HepG2 (cell line): Measurements from ENCODE around the gene MNX1. TPM values are rescaled to one million over a fixed set of nuclear protein-coding genes. Genes with fewer than 3 reads are reported as not detected.

ENCODE experiments used
- FOXA1 ChIP-seq, 2 experiments: fragments of 450-650 bp in 1 of 2; sonication (generic) in 1 of 2; formaldehyde crosslinking in 1 of 2; IDR thresholded peaks; 2 replicates each; pipeline versions ENCODE4 v1.4.0 to v1.6.1; 2016 to 2020; ENCODE audit warnings: missing genetic modification reagents in 1 of 2
- GMEB1 ChIP-seq: sonication (generic); formaldehyde crosslinking; IDR thresholded peaks from 2 replicates; pipeline ENCODE4 v1.5.1; 2020; ENCODE audit warnings: missing genetic modification reagents, mild to moderate bottlenecking, borderline replicate concordance
- IRF9 ChIP-seq: sonication (generic); formaldehyde crosslinking; IDR thresholded peaks from 2 replicates; pipeline ENCODE4 v1.8.0; 2022; ENCODE audit warnings: missing genetic modification reagents, mild to moderate bottlenecking, borderline replicate concordance
- NR2F6 ChIP-seq, 2 experiments: IDR thresholded peaks; 2 replicates each; pipeline ENCODE4 v1.6.1; 2016; ENCODE audit warnings: antibody characterized with exemption in 1 of 2, mild to moderate bottlenecking in 1 of 2
- SALL1 ChIP-seq: sonication (generic); formaldehyde crosslinking; IDR thresholded peaks from 2 replicates; pipeline ENCODE4 v1.8.0; 2022; ENCODE audit warnings: mild to moderate bottlenecking, missing genetic modification reagents
- SRSF1 ChIP-seq: fragments of 200-400 bp; formaldehyde crosslinking; optimal IDR thresholded peaks from 2 replicates; pipeline ENCODE3; 2017; ENCODE audit warnings: mild to moderate bottlenecking, low read depth, low read length, moderate library complexity
- ZNF121 ChIP-seq: sonication (generic); formaldehyde crosslinking; IDR thresholded peaks from 2 replicates; pipeline ENCODE4 v1.5.0; 2020; ENCODE audit warnings: mild to moderate bottlenecking, missing genetic modification reagents
- ZNF703 ChIP-seq: sonication (generic); formaldehyde crosslinking; IDR thresholded peaks from 2 replicates; pipeline ENCODE4 v1.5.1; 2020; ENCODE audit warnings: missing genetic modification reagents, mild to moderate bottlenecking, moderate library complexity, borderline replicate concordance
- ZXDC ChIP-seq: sonication (generic); formaldehyde crosslinking; IDR thresholded peaks from 2 replicates; pipeline ENCODE4 v1.5.0; 2020; ENCODE audit warnings: mild to moderate bottlenecking, missing genetic modification reagents
- polyA plus RNA-seq, 8 experiments: library from polyadenylated mRNA; depleted of rRNA in 3 of 8; stranded (reverse) in 7 of 8; unstranded in 1 of 8; fragments of >200 nt; fragmentation: Illumina TruSeq in 4 of 8; extraction: Trizol in 4 of 8; gene quantifications; 2 replicates each; pipeline versions ENCODE4 v1.2.1 to v1.2.3, GENCODE V29; 2011 to 2016; ENCODE audit warnings: low read depth in 4 of 8, missing spikeins in 1 of 8, mixed read lengths in 1 of 8; ENCODE audit not compliant: insufficient read depth in 1 of 8
- total RNA-seq, 5 experiments: library from RNA; depleted of rRNA; stranded (reverse); fragments of >200 nt; fragmentation: Illumina TruSeq; extraction: Trizol; gene quantifications; 2 replicates each; pipeline ENCODE4 v1.2.3, GENCODE V29; 2016; ENCODE audit warnings: low read depth in 1 of 5
- TF ChIP-seq, protein P1 (sequence below): IDR thresholded peaks from 2 replicates; pipeline ENCODE4 v1.4.0; 2020; ENCODE audit warnings: mild to moderate bottlenecking, missing genetic modification reagents
- TF ChIP-seq, protein P2 (sequence below): sonication (generic); formaldehyde crosslinking; IDR thresholded peaks from 2 replicates; pipeline ENCODE4 v1.4.0; 2020; ENCODE audit warnings: missing genetic modification reagents, borderline replicate concordance

Gene MNX1
- total and polyA plus RNA-seq, 2 of the 13 experiments (the other 11 are each of a cell fraction or from before 2014, with no cell fraction given): 0.94 to 6.1 TPM

DNA sequence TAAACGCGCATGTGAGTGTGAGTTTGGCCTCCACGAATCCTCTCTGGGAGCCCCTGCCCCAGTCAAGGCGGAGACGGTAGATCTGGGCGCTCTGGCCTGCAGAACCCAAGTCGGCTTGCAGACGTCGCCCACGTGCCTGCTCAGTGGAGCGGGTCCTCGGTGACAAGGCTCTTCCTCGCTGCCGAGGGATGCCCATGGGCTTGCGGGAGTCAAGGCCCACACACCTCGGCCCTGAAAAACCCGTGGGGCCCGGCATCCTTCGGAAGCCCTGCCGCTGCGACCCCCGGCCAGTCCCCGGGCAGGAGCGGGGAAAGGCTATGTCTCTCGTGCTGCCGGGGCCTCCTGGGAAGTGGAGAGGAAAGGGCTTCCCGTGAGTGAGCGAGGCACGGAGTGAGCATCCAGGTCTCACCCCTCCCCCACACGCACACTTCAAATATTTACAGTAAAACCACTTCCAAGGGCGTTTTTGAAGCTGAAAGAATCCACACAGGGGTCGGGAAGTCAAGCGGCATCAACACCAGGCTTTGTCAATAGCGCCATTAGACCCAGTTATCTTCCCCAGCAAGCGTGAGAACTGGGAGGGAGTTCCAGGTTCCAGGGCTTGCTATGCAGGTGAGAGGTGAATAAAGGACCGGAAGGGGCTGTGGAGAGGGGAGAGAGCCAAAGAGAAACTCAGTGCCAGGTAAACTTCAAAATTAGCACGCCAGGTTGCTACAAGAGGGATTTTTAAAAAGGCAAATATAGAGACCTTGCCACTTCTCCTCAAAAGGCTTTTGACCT lies 1.1 kb upstream of the MNX1 start (continued):
- no peak for TF ChIP-seq ZNF121 (CRISPR knock-in tag)
- 0 out of 2 replicates have a peak, but pooled peaks have one; percentile 43 for TF ChIP-seq FOXA1 (IDR thresholded peaks at IDR 0.05)
- peak; percentile 89 for TF ChIP-seq FOXA1 (CRISPR knock-in tag; IDR thresholded peaks at IDR 0.05)
- TF ChIP-seq SRSF1: no peak
- TF ChIP-seq, protein P1, sequence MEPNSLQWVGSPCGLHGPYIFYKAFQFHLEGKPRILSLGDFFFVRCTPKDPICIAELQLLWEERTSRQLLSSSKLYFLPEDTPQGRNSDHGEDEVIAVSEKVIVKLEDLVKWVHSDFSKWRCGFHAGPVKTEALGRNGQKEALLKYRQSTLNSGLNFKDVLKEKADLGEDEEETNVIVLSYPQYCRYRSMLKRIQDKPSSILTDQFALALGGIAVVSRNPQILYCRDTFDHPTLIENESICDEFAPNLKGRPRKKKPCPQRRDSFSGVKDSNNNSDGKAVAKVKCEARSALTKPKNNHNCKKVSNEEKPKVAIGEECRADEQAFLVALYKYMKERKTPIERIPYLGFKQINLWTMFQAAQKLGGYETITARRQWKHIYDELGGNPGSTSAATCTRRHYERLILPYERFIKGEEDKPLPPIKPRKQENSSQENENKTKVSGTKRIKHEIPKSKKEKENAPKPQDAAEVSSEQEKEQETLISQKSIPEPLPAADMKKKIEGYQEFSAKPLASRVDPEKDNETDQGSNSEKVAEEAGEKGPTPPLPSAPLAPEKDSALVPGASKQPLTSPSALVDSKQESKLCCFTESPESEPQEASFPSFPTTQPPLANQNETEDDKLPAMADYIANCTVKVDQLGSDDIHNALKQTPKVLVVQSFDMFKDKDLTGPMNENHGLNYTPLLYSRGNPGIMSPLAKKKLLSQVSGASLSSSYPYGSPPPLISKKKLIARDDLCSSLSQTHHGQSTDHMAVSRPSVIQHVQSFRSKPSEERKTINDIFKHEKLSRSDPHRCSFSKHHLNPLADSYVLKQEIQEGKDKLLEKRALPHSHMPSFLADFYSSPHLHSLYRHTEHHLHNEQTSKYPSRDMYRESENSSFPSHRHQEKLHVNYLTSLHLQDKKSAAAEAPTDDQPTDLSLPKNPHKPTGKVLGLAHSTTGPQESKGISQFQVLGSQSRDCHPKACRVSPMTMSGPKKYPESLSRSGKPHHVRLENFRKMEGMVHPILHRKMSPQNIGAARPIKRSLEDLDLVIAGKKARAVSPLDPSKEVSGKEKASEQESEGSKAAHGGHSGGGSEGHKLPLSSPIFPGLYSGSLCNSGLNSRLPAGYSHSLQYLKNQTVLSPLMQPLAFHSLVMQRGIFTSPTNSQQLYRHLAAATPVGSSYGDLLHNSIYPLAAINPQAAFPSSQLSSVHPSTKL (CRISPR knock-in tag): peak; percentile 70
- TF ChIP-seq SALL1 (CRISPR knock-in tag): peak; percentile 66
- TF ChIP-seq NR2F6 (IDR thresholded peaks at IDR 0.05): peak; percentile 93
- TF ChIP-seq NR2F6 (CRISPR knock-in tag; IDR thresholded peaks at IDR 0.05): peak; percentile 87
- 0 out of 2 replicates have a peak, but pooled peaks have one; percentile 38 for TF ChIP-seq IRF9 (CRISPR knock-in tag)
- peak; percentile 40; the same call in 1 of the 2 replicates for TF ChIP-seq GMEB1 (CRISPR knock-in tag)
- TF ChIP-seq, protein P2, sequence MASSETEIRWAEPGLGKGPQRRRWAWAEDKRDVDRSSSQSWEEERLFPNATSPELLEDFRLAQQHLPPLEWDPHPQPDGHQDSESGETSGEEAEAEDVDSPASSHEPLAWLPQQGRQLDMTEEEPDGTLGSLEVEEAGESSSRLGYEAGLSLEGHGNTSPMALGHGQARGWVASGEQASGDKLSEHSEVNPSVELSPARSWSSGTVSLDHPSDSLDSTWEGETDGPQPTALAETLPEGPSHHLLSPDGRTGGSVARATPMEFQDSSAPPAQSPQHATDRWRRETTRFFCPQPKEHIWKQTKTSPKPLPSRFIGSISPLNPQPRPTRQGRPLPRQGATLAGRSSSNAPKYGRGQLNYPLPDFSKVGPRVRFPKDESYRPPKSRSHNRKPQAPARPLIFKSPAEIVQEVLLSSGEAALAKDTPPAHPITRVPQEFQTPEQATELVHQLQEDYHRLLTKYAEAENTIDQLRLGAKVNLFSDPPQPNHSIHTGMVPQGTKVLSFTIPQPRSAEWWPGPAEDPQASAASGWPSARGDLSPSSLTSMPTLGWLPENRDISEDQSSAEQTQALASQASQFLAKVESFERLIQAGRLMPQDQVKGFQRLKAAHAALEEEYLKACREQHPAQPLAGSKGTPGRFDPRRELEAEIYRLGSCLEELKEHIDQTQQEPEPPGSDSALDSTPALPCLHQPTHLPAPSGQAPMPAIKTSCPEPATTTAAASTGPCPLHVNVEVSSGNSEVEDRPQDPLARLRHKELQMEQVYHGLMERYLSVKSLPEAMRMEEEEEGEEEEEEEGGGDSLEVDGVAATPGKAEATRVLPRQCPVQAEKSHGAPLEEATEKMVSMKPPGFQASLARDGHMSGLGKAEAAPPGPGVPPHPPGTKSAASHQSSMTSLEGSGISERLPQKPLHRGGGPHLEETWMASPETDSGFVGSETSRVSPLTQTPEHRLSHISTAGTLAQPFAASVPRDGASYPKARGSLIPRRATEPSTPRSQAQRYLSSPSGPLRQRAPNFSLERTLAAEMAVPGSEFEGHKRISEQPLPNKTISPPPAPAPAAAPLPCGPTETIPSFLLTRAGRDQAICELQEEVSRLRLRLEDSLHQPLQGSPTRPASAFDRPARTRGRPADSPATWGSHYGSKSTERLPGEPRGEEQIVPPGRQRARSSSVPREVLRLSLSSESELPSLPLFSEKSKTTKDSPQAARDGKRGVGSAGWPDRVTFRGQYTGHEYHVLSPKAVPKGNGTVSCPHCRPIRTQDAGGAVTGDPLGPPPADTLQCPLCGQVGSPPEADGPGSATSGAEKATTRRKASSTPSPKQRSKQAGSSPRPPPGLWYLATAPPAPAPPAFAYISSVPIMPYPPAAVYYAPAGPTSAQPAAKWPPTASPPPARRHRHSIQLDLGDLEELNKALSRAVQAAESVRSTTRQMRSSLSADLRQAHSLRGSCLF (CRISPR knock-in tag): no peak
- peak; percentile 89 for TF ChIP-seq ZNF703 (CRISPR knock-in tag)
- no peak; the same call in 1 of the 2 replicates for TF ChIP-seq ZXDC (CRISPR knock-in tag)
